Endothelial cell of umbilical vein (primary cell): ENCODE data around the gene PHOX2A. TPM values are rescaled to one million over a fixed set of nuclear protein-coding genes. Genes with fewer than 3 reads are reported as not detected.

Experiments
- BruUV-seq: library from RNA; stranded (reverse); fragments of 400-500 nt; replicated peaks from 2 replicates; lab custom pipeline; 2021; lab: Mats Ljungman, UMichigan
- CTCF ChIA-PET: fragments of 300-600, 350-600 bp; sonication (Branson Sonifier 250); formaldehyde crosslinking; loops from one replicate; lab custom pipeline; 2021; ENCODE audit warnings: antibody characterized with exemption, inconsistent platforms; lab: Charles Lee
- POLR2A ChIA-PET: fragments of 300-600, 350-600 bp; sonication (Branson Sonifier 250); formaldehyde crosslinking; loops from one replicate; lab custom pipeline; 2021; ENCODE audit warnings: antibody characterized with exemption, inconsistent platforms; lab: Charles Lee
- DNase-seq: peaks from one replicate; pipeline ENCODE4 v3.0.0-alpha.2; 2011; ENCODE audit warnings: low read depth, low spot score
- FAIRE-seq: peaks from 2 replicates; lab custom pipeline; 2011; peaks lifted over from hg19 to GRCh38; lab: Jason Lieb, UNC
- H2AFZ ChIP-seq: 2 replicates; pipeline ENCODE4 v1.6.0; 2012; ENCODE audit warnings: low read depth, low read length, control low read depth, inconsistent platforms
- H3K27ac ChIP-seq: 2 replicates; pipeline ENCODE4 v1.5.1; 2011; ENCODE audit warnings: low read depth, mild to moderate bottlenecking, control low read depth, low read length, moderate library complexity; ENCODE audit not compliant: insufficient read depth
- H3K27me3 ChIP-seq, 2 experiments: 2 replicates each; pipeline versions ENCODE4 v1.6.0 to v1.6.1; 2011; ENCODE audit warnings: low read length in 2 of 2, mixed read lengths in 1 of 2; ENCODE audit not compliant: control insufficient read depth in 2 of 2, insufficient read depth in 2 of 2
- H3K36me3 ChIP-seq, 2 experiments: 2 replicates in 1 of 2; 3 replicates in 1 of 2; pipeline ENCODE4 v1.5.1; 2011; ENCODE audit warnings: low read length in 2 of 2, mild to moderate bottlenecking in 1 of 2, moderate library complexity in 1 of 2; ENCODE audit not compliant: control insufficient read depth in 2 of 2, insufficient read depth in 2 of 2; ENCODE audit errors: extremely low read depth in 1 of 2
- H3K4me1 ChIP-seq: 3 replicates; pipeline ENCODE4 v1.5.1; 2011; ENCODE audit warnings: mild to moderate bottlenecking, low read length; ENCODE audit not compliant: control insufficient read depth, insufficient read depth; ENCODE audit errors: extremely low read depth
- H3K4me2 ChIP-seq: 2 replicates; pipeline ENCODE4 v1.6.1; 2011; ENCODE audit warnings: low read length, control low read depth, mixed read lengths; ENCODE audit not compliant: insufficient read depth
- H3K4me3 ChIP-seq, 3 experiments: fragments of 200-600 bp in 1 of 3; sonication (generic), shearing (Covaris generic) in 1 of 3; replicated peaks in 1 of 3; 2 replicates each; pipeline ENCODE4 v1.5.1; 2011 to 2016; ENCODE audit warnings: control low read depth in 3 of 3, low read length in 3 of 3, mild to moderate bottlenecking in 2 of 3, inconsistent platforms in 1 of 3, low read depth in 1 of 3, moderate library complexity in 1 of 3; ENCODE audit not compliant: insufficient read depth in 1 of 3
- H3K79me2 ChIP-seq: 2 replicates; pipeline ENCODE4 v1.6.0; 2012; ENCODE audit warnings: low read length, inconsistent platforms; ENCODE audit not compliant: control insufficient read depth, insufficient read depth
- H3K9ac ChIP-seq: replicated peaks from 2 replicates; pipeline ENCODE3; 2011; ENCODE audit warnings: low read length, control low read depth; ENCODE audit not compliant: insufficient read depth; ENCODE audit errors: extremely low read depth
- H3K9me1 ChIP-seq: replicated peaks from 3 replicates; pipeline ENCODE4 v1.6.0; 2011; ENCODE audit warnings: mild to moderate bottlenecking, low read length; ENCODE audit not compliant: control insufficient read depth, insufficient read depth; ENCODE audit errors: extremely low read depth
- H3K9me3 ChIP-seq: replicated peaks from 2 replicates; pipeline ENCODE4 v1.5.1; 2012; ENCODE audit warnings: low read length, inconsistent platforms; ENCODE audit not compliant: control insufficient read depth, insufficient read depth
- H4K20me1 ChIP-seq: replicated peaks from 2 replicates; pipeline ENCODE3; 2011; ENCODE audit warnings: mild to moderate bottlenecking, low read length; ENCODE audit not compliant: control insufficient read depth, insufficient read depth; ENCODE audit errors: extremely low read depth
- EZH2 ChIP-seq: IDR thresholded peaks from 2 replicates; pipeline ENCODE4 v1.6.1; 2012; ENCODE audit warnings: borderline replicate concordance, low read depth, mild to moderate bottlenecking, moderate library complexity, low read length, inconsistent platforms; ENCODE audit not compliant: severe bottlenecking
- JUN ChIP-seq: IDR thresholded peaks from 2 replicates; pipeline ENCODE4 v1.6.1; 2011; ENCODE audit warnings: borderline replicate concordance, low read depth; ENCODE audit not compliant: insufficient read length, insufficient read depth
- dilution Hi-C: fragments of 300-500 bp; cut with MboI; formaldehyde crosslinking; loops from one replicate; pipeline ENCODE4 v1.15.0; 2019; ENCODE audit warnings: low sequenced_read_pairs; ENCODE audit not compliant: extremely low pct_ligation_motif_present
- intact Hi-C: fragments of 100-400 bp; cut with micrococcal nuclease; formaldehyde crosslinking; loops from one replicate; pipeline ENCODE4 v1.10.0; 2022
- polyA plus RNA-seq, 4 experiments: library from polyadenylated mRNA; depleted of rRNA in 3 of 4; stranded (reverse) in 3 of 4; unstranded in 1 of 4; fragments of >200 nt; gene quantifications; 2 replicates each; pipeline versions ENCODE4 v1.2.1 to v1.2.3, GENCODE V29; 2011 to 2012; ENCODE audit warnings: missing spikeins in 1 of 4
- total RNA-seq: library from RNA; stranded (reverse); gene quantifications from 2 replicates; pipeline ENCODE4 v1.2.3, GENCODE V29; 2021
- TF ChIP-seq, protein P1 (sequence below): IDR thresholded peaks from 2 replicates; pipeline ENCODE4 v1.6.1; 2011; ENCODE audit not compliant: insufficient read depth, insufficient read length

The PHOX2A gene
- total and polyA plus RNA-seq, 2 donors (not counting 3 experiments of a cell fraction or from before 2014, with no cell fraction given) = not detected

DNA sequence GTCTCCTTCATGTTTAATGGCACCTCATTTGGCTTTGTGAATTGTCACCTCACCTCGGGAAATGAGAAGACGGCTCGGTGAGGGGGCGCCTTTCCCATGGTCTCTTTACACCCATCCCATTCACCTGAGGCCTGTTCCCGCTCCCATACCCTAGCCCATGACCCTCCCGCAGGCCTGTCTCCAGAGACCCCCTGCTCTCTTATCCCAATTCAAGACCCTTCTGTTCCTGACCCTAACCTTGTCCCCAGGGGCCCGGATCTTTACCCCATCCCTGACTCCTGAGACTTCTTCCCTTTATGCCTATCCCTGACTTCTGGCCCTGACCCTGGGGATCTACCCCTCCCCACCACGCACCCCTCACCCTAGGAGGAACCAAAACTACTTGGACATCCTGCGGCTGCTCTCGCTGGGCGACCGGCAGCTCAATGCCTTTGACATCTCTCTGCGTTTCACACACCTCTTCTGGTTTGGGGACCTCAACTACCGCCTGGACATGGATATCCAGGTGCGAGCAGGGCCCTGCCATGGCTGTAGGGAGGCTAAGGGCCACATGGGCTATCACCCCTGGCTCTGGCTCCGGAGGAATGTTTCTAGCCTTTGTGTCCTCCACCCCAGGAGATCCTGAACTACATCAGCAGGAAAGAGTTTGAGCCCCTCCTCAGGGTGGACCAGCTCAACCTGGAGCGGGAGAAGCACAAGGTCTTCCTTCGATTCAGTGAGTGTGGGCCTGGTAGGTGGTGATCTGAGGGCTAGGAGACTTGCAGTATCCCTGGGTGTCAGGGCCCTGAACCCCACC lies 11.5 kb downstream of the PHOX2A start:
- ChIA-PET POLR2A (no interaction called here), CTCF (no interaction called here)
- Histone ChIP-seq H3K79me2 (no peaks in the 10 kb centered on the region), H3K9me1 (no peaks in the 10 kb centered on the region), H3K4me3 (no peak overlapping the region), H2AFZ (no peak overlapping the region), H3K27me3 (no peaks in the 10 kb centered on the region), H3K9me3 (no peaks in the 10 kb centered on the region), H3K4me2 (no peak overlapping the region), H3K27ac (no peak overlapping the region), H3K9ac (no peak overlapping the region), H3K36me3 (peaks cover 17 to 86% of the 10 kb centered on the region in 2 experiments), H3K4me1 (no peaks in the 10 kb centered on the region), H4K20me1 (no peaks in the 10 kb centered on the region)
- dilution Hi-C loops (no loop called here), intact Hi-C loops (no loop called here)
- TF ChIP-seq, protein P1, sequence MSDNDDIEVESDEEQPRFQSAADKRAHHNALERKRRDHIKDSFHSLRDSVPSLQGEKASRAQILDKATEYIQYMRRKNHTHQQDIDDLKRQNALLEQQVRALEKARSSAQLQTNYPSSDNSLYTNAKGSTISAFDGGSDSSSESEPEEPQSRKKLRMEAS = no peak
- DNase-seq (no peak), FAIRE-seq (no peak)
- BruUV-seq = TSS peak; percentile 4

GRCh38 chr11:72231396-72232259 lies 12.3 kb downstream of the PHOX2A start:
- FAIRE-seq (no peak), DNase-seq (no peak)
- dilution Hi-C loops = no loop called here
- no peak overlapping the region for H3K9ac ChIP-seq
- no peaks in the 10 kb centered on the region for H4K20me1 ChIP-seq
- H3K27me3 ChIP-seq = no peaks in the 10 kb centered on the region
- ChIA-PET POLR2A (no interaction called here), CTCF (no interaction called here)
- TF ChIP-seq EZH2 (no peak), JUN (no peak)
- H3K4me3 ChIP-seq = no peak overlapping the region
- H3K27ac ChIP-seq = no peak overlapping the region
- H3K36me3 ChIP-seq = peaks cover 14 to 84% of the 10 kb centered on the region in 2 experiments
- no peaks in the 10 kb centered on the region for H3K9me1 ChIP-seq
- no TSS peak for BruUV-seq
- no peaks in the 10 kb centered on the region for H3K4me1 ChIP-seq
- H2AFZ ChIP-seq = no peak overlapping the region
- no peaks in the 10 kb centered on the region for H3K9me3 ChIP-seq
- no peak overlapping the region for H3K4me2 ChIP-seq
- intact Hi-C loops = no loop called here
- H3K79me2 ChIP-seq = peaks cover 1% of the 10 kb centered on the region
